ENCODE results near the gene RPL38.

DNA sequence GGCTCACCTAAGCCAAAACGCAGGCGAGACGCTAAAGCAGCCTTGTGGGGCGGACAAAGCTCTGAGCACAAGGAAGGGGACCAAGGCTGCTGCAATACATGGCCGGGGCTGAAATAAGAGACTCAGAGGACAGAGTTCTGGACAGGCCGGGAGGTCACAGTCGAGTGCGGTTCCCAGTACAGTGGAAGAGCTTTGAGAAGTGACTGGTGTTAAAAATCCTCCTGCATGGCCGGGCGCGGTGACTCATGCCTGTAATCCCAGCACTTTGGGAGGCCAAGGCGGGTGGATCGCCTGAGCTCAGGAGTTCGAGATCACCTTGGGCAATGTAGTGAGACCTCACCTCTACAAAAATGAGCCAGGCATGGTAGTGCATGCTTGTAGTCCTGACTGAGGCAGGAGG is 20.4 kb downstream of the RPL38 start:
- no peak for TF ChIP-seq POLR2A (IDR thresholded peaks at IDR 0.05)
- TF ChIP-seq, protein P1, sequence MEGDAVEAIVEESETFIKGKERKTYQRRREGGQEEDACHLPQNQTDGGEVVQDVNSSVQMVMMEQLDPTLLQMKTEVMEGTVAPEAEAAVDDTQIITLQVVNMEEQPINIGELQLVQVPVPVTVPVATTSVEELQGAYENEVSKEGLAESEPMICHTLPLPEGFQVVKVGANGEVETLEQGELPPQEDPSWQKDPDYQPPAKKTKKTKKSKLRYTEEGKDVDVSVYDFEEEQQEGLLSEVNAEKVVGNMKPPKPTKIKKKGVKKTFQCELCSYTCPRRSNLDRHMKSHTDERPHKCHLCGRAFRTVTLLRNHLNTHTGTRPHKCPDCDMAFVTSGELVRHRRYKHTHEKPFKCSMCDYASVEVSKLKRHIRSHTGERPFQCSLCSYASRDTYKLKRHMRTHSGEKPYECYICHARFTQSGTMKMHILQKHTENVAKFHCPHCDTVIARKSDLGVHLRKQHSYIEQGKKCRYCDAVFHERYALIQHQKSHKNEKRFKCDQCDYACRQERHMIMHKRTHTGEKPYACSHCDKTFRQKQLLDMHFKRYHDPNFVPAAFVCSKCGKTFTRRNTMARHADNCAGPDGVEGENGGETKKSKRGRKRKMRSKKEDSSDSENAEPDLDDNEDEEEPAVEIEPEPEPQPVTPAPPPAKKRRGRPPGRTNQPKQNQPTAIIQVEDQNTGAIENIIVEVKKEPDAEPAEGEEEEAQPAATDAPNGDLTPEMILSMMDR (IDR thresholded peaks at IDR 0.05): no peak

Data from prostate gland (tissue), 2 donors.